Measurements from ENCODE around the gene ACADSB.
A peak's percentile ranks its signal among the peaks of the same experiment; 100 is the strongest.

The ACADSB gene

DNA sequence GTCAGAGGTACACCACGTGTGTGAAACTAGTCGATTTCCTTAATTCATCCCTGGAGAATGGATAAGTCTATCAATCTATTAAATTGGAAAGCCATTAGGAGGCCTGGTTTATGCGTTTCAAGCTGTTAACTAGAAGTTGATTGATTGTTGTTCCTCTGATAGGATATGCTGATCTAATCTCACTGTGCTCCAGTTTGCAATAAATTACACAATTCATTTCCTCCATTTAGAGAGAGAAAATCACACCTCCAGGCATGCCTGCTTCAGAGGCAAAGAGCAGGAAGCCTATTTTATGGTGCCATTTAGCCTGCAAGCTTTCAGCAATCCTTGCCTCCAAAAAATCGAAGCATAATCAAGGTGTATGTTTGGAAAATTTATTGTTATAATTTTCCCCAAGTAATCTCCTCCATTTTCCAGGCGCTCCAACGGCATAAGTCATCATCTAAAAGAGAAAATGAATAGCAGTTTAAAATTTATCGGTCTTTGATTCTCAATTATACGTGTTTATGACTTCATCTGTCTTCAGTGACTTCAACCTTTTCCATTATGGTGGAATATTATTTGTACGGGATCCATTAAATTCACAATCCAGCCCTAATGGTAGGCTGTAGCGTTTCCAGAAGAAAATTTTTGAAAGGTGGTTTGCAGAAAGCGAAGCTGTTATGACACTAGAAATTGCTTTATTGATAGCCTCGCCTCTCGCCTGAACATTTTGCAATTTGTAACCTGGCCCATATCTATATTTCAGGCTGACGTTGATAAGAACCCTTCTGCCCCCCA, 84.0 kb downstream of the ACADSB start:
- H3K4me3 Mint-ChIP-seq: no peak overlapping the region
- H3K4me1 Mint-ChIP-seq: no peaks in the 10 kb centered on the region
- DNase-seq (ENCODE audit: low spot score in 2 of 2) (no peak), ATAC-seq (no peak)
- no peaks in the 10 kb centered on the region for H3K9me3 Mint-ChIP-seq
- no peak overlapping the region for H3K27ac Mint-ChIP-seq
- no peaks in the 10 kb centered on the region for H3K36me3 Mint-ChIP-seq

DNA sequence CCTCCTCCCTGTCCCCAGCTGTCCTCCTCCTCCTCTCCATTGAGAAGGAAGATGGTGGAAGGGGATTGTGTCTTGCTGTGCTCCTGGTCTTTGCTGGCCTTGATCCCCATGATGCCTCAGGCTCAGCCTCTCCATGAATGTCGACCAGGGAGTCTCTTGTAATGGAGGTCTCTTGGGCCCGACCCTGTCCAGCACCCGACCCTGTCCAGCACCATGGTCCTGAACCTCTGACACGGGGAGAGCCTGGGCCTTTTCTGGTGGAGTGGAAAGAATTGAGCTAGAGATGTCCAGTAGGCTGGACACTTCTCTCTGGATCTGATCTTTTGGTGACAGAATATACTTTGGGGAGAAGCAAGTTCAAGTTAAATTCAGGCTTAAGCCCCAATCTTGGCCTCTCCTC, 84.7 kb downstream of the ACADSB start:
- no peak for ATAC-seq
- no peak overlapping the region for H3K4me3 Mint-ChIP-seq
- no peak for DNase-seq (ENCODE audit: low spot score in 2 of 2)
- H3K4me1 Mint-ChIP-seq: no peaks in the 10 kb centered on the region
- no peak overlapping the region for H3K27ac Mint-ChIP-seq
- H3K36me3 Mint-ChIP-seq: no peaks in the 10 kb centered on the region
- no peaks in the 10 kb centered on the region for H3K9me3 Mint-ChIP-seq

DNA sequence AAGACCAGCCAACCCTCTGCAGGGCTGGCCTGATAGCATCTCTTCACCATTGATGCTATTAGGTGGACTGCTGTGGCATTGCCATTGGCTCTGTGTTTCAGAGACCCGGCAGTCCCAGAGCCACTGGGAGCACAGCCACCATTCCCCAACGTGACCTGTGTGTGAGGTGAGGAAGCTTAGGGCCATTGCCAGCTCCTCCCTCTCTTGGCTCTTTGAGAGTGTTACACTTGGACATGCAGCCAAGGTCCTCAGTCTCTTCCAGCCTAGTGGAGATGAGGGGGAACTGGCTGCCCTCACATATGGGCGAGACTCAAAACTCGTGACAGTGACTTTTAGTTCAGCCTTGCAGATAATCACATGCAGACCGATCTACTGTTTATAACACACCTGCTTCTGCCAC, 87.6 kb downstream of the ACADSB start:
- DNase-seq (ENCODE audit: low spot score in 2 of 2): no peak
- Mint-ChIP-seq H3K27ac (no peak overlapping the region), H3K36me3 (no peaks in the 10 kb centered on the region), H3K4me3 (no peak overlapping the region), H3K9me3 (no peaks in the 10 kb centered on the region), H3K4me1 (no peaks in the 10 kb centered on the region)
- no peak for ATAC-seq

DNA sequence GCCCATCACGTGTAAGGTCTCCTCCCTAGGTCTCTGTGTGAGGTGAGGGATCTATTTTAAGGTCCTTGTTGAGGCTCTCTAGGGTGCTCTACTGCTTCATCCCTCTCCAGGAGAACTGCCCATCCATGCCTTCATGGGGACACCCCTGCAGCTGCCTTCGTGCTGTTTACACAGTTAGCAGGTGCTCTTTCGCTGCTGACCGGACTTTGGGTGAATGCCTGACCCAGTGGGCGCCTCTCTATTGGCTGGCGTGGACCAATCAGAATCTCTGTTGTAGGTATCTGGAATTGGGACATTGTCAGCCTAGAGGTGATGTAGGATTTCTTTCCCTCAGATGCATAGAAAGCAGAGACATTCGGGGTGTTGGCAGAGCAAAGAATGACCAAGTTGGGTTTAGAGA, 88.2 kb downstream of the ACADSB start:
- Mint-ChIP-seq H3K4me1 (no peaks in the 10 kb centered on the region), H3K4me3 (no peak overlapping the region), H3K9me3 (no peaks in the 10 kb centered on the region), H3K36me3 (no peaks in the 10 kb centered on the region), H3K27ac (no peak overlapping the region)
- ATAC-seq: no peak
- DNase-seq (ENCODE audit: low spot score in 2 of 2): no peak

DNA sequence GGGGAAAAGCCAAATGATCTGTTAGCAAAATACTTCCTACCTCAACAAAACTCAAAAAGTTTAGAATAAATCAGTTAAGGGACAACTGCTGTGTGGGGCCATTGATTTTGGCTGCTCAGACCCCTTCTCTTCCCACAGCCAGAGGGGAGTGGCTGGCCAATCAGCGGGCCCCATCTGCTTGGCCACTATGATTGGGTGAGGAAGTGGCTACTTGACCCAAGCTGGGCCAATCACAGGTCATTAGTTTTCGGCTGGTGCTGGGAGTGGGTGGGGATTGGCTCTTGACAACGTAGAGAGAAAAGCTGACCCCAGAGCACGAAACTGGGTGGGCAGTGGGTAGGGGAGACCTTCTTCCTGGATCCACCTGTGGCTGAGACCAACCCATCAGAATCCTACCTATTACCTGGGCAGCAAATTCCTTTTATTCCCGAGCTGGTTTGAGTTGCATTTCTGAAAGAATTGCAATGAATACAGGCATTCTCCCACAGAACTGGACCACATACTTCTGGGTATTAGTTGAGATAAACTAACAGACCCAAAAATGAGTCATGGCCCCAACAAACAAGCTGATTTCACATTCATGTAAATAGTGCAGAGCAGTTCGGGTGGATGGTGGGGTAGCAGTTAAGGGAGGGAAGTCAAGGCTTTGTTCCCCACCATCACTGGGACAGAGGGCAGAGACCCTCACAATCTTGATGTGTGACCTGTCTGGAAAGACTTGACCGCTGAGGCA, 91.4 kb downstream of the ACADSB start:
- no peaks in the 10 kb centered on the region for H3K4me1 Mint-ChIP-seq
- ATAC-seq (no peak), DNase-seq (ENCODE audit: low spot score in 2 of 2) (no peak)
- H3K9me3 Mint-ChIP-seq: no peaks in the 10 kb centered on the region
- no peak overlapping the region for H3K4me3 Mint-ChIP-seq
- no peak overlapping the region for H3K27ac Mint-ChIP-seq
- H3K36me3 Mint-ChIP-seq: no peaks in the 10 kb centered on the region

DNA sequence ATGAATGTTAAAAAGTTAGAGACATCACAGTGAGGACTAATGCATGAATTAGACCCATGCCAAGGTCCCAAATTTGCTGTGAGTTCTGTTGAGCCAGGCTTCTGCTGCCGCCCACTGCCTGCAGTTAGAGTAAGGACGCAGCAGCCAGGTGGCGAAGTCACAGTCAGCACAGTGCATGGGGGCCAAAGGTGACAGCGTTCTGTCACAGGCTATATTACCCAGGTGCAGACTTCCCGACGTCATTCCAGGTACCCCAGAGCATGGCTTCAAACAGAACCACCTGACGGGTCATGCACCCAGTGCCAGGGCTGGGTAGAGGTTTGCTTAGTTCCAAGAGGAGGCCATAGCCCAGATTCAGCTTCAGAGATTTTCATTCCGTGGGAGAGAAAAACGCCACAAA, 93.1 kb downstream of the ACADSB start:
- H3K4me3 Mint-ChIP-seq: no peak overlapping the region
- no peaks in the 10 kb centered on the region for H3K4me1 Mint-ChIP-seq
- no peaks in the 10 kb centered on the region for H3K36me3 Mint-ChIP-seq

DNA sequence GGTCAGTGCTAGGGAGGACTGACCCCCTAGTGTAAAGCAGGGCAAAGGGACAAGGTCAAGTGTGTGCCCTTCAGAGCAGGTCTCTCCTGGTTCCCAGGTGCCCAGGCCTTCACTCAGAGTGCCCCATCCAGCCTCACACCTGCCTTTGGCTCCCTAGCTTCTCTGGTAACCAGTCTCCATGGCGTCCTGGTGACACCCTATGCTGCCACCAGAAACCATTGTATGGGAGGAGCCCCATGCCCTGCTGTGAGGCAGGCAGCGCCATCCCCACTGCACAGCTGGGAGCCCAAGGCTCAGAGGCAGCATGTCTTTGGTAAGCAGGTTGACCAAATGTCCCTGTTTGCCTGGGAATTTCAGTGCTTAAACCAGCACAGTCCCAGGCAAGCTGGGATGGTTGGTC, 93.9 kb downstream of the ACADSB start:
- ATAC-seq (peak; percentile 36), DNase-seq (ENCODE audit: low spot score in 2 of 2) (no peak)
- no peaks in the 10 kb centered on the region for H3K9me3 Mint-ChIP-seq
- H3K36me3 Mint-ChIP-seq: no peaks in the 10 kb centered on the region
- H3K27ac Mint-ChIP-seq: no peak overlapping the region
- H3K4me1 Mint-ChIP-seq: no peaks in the 10 kb centered on the region
- H3K4me3 Mint-ChIP-seq: no peak overlapping the region

More for the DNA sequence above, 93.1 kb downstream of the ACADSB start:
- Mint-ChIP-seq H3K9me3 (no peaks in the 10 kb centered on the region), H3K27ac (no peak overlapping the region)
- ATAC-seq (no peak), DNase-seq (ENCODE audit: low spot score in 2 of 2) (no peak)

DNA sequence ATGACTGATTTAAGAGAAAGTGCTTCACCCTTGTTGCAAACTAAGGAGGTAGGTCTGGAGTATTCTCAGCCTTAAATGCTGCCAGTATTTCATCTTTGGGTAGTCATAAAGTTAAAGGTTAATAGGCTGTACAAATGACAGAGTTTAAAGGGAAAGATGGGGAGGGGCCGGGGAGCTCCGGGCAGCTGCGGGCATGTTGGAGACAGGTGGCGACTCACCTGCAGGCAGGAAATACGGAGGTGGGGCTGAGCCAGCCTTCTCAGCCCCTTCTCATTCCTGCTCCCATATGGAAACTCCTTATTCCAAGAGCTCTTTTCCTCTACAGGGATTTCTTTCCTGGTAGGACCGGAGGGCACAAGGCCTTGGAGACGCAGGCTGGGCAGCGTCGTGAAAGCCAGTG, 95.1 kb downstream of the ACADSB start:
- H3K9me3 Mint-ChIP-seq: no peaks in the 10 kb centered on the region
- H3K4me3 Mint-ChIP-seq: no peak overlapping the region
- no peak for DNase-seq (ENCODE audit: low spot score in 2 of 2)
- no peaks in the 10 kb centered on the region for H3K4me1 Mint-ChIP-seq
- no peak overlapping the region for H3K27ac Mint-ChIP-seq
- no peak for ATAC-seq
- no peaks in the 10 kb centered on the region for H3K36me3 Mint-ChIP-seq
